GM18508 (cell line): ENCODE results near the gene ESPN.

Experiments used
- ATAC-seq: cut with Tn5 transposase; IDR thresholded peaks from one replicate; pipeline ENCODE4 v1.9.1; 2021; ENCODE audit warnings: moderate number of reproducible peaks; ENCODE audit not compliant: insufficient read depth, unreplicated experiment

Gene ESPN

GRCh38 chr1:6475381-6476133 lies 51.0 kb downstream of the ESPN start:
- no peak for ATAC-seq

DNA sequence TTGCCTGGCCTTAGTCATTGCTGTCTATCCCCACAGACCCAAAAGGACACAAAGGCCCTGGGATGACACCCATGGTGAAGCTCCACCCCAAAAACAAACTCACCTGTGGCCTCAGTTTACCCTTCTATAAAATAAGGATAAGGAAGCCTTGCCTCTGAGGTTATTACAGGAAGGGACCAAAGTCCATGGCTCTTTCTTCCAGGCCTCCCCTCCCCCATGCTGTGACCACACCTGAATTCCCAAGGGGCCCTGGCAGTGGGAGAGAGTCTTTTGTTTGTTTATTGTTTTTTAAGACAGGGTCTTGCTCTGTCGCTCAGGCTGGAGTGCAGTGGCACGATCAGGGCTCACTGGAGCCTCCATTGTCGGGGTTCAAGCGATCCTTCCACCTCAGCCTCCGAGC lies 51.9 kb downstream of the ESPN start:
- ATAC-seq, result no peak

DNA sequence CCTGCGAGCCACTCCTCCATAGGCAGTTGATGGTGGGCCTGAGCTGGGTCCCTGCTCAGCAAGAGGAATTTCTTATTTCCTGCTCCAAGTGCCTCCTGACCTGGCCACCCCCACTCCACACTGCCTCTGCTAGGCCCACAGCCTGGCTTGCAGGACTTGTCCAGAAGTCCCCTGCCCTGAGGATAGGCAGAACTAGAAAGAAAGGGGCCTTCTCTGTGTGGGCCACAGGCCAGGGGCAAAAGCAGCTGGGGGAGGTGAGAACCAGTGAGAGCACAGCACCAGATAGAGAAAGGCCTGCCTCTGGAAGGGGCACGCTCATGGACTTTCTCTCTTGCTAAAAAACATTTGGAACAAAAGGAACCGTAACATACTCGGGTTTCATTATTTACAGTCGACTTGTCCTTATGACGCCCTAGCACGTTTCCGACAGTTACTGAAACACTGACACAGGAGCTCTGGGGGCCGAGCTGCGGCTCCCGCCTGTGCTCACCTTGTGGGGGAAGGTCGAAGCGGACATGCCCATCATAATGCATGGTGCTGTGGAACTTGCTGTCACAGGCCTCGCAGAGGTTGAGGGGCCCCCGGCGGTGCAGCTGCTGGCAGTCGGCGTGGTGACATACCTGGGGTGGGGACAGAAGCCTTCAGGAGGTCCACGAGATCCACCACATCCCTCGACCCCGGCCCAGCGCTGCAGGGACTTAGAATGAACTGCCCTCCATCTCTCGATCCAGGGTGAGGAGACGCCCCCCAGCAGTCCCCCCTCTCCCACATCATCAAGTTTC lies 52.7 kb downstream of the ESPN start:
- no peak for ATAC-seq

DNA sequence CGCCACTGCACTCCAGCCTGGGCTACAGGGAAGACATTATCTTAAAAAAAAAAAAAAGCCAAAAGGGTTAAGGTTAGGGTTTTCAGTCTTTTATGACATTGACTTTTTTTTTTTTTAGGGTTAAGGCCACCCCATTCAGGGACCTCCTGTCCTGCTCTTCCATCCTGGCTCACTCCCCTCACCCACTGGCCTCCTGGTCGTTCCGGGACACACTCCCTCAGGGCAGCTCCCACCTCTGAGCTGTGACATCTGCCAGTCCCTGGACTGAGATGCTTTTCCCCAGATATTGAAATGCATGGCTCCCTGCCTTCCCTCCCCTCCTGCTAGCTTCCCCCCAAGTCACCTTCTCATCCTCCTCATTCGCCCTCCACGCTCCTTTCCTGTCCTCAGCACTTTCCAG lies 57.2 kb downstream of the ESPN start:
- ATAC-seq, result no peak

GRCh38 chr1:6483017-6483760 lies 58.6 kb downstream of the ESPN start:
- ATAC-seq, result no peak

GRCh38 chr1:6483761-6484117 lies 59.2 kb downstream of the ESPN start:
- no peak for ATAC-seq

DNA sequence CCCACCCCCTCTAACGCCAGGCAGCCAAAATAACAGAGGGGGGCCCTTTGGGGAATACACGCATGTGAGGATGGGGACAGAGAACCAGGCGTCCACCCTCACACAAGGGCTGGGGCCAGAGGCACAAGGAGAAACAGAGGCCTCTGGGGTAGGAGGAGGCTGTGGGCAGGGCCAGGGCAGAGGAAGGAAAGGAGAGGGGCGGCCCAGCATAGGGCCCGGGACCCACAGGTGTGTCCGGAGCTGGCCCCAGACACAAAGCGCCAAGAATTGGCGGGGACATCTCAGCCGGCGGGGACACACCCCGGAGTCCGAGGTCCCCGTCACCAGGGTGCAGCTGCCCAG lies 60.2 kb downstream of the ESPN start:
- no peak for ATAC-seq

- ATAC-seq, result no peak
Observed at GRCh38 chr1:6485168-6486101, 60.9 kb downstream of the ESPN start.

DNA sequence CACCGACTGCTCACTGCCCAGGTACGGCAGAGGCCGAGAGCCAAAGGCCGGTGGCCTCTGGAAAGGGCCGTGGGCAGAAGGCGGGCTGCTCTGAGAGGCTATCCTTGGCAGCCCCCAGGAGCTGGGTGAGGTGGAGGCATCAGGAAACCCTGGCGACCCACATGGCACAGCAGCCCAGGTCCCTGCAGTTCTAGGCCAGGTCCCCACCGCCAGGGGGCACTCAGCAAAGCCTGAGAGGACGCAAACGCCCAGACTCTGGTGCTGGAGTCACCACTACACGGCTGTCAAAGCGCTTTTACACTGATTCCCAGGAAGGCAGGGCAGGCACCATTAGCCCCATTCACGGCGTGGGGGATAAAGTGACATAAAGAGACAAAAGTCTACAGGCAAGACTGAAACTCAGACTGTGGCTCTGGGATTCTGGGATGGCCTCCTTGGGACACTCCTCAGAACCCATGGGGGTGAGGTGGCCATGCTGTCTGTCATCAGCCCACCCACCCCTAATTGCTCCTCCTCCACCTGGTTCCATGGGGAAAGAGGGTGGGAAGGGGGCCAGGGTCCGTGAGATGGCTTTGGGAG lies 61.9 kb downstream of the ESPN start:
- no peak for ATAC-seq

GRCh38 chr1:6487804-6488484 lies 63.4 kb downstream of the ESPN start:
- ATAC-seq, result no peak

GRCh38 chr1:6488602-6489382 lies 64.2 kb downstream of the ESPN start:
- no peak for ATAC-seq

GRCh38 chr1:6489383-6489765 lies 64.8 kb downstream of the ESPN start:
- no peak for ATAC-seq

DNA sequence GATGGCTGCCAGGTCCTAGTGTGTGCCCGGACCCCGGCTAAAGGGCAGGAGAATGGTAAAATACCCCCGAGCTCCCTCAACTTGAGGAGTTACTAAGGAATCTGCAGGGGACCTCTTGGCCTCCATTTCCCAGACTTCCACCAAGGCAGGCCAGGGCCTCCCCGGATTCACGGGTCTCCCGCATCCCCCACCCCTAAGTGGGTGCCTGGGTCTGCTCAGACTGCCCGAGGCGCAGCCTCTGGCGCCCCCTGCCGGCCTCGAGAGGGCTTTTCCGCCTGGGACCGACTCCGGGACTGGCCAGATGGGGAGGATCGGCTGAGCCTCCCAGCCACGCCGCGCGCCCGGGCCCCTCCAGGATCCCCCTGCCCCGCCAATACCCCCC lies 65.2 kb downstream of the ESPN start:
- ATAC-seq, result no peak

DNA sequence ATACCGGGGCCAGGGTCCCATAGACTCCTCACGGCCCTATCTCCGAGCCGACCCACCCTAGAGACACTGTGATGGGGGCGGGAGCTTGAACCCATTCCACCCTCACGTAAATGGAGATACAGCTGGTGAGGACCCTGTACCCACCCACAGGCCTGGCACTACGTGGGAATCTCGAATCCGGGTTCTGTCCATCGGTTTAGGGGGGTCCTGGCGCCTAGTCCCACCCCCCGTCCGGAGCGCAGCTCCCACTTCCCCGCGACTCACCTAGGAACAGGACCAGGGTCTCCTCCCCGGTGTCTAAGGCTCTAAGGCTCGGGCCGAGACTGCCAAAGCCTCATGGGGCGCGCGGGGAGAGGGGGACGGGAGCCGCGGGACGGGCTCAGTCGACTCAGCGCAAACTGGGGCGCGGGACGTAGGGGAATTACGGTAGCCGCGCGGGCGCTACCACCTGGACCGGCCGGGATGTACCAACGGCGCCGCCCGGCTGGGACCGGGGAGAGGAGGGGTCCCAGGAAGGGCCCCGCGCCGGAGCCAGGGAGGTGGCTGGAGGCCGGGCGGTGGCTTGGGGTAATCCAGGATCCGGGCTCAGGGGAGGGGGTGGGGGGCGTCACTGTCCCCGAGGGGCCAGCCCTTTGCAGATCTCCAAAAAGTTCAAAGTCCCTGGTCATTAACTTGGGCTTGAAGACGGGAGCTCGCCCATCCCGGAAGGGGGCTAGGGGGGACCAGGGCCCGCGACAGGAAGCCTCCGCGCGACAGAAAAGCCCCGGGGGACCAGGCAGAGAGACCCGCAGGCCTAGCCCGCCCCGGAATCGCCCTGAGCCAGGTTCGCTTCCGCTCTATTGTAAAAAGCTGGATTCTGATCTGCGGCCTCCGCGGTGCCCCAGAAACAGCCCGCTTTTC lies 65.9 kb downstream of the ESPN start:
- no peak for ATAC-seq

DNA sequence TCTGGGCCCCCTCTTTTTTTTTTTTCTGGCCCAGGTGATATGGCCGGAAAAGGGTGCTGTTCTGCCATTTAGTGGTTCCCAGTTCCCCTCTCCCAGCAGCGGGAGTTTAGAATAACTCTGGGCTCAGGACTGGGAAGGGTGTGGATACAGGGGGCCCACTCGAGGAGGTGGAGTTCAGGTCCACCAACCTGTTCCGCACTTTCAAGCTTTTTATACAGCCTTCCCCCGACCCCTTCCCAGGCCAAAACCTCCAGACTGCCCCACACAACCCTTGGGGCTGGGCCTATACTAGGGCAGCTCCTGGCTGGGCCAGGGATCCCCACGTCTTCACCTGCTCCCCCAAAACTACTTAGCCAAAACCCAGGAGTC lies 66.5 kb downstream of the ESPN start:
- no peak for ATAC-seq

DNA sequence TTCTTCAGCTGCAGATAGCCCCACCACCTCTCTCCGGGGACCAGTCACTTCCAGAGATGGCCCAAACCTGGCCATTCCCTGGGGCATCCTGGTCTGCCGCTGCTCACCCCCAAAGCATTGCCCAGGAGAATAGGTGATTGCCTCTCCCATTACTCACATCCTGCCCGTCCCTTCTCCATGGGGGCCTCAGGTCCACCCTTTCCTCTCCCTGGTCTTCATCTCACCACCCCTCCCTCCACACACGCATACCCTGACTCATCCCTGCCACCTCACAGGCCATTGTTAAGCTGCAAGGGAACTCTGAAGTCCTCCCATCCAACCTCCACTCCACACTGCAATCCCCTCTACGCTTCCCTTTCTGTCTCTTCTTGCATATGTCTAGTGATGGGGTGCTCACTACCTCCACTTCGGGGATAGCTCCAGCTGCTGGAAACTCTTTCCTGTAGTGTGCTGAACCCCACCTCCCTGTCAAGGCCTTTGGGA lies 66.9 kb downstream of the ESPN start, which contains the start of gene PLEKHG5:
Gene PLEKHG5, minus strand, starts transcription at position 188 of the 483 bp plus-strand sequence. CDS start 14,096 bp downstream, outside the sequence.
- no peak for ATAC-seq

GRCh38 chr1:6491966-6492365 lies 67.4 kb downstream of the ESPN start:
- ATAC-seq, result no peak
